Heart left ventricle (tissue), 16 donors: Measurements from ENCODE around the gene CD22. TPM values are rescaled to one million over a fixed set of nuclear protein-coding genes. Genes with fewer than 3 reads are reported as not detected.

Experiments
- ATAC-seq, 4 donors: fragments of 200-7000 bp; cut with Tn5 transposase; one replicate each; pipeline ENCODE4 v1.9.1; 2020 to 2022; ENCODE audit warnings: moderate library complexity in 4 of 4, mild to moderate bottlenecking in 3 of 4, moderate number of reproducible peaks in 1 of 4
- DNase-seq, 5 donors: peaks; one replicate each; pipeline ENCODE4 v3.0.0-alpha.2; 2020
- H3K27ac ChIP-seq, 12 donors: fragments of 200-600 bp; sonication (generic) in 4 of 12; one replicate each; pipeline versions ENCODE4 v1.5.0 to v1.8.0; 2016 to 2022; ENCODE audit warnings: mild to moderate bottlenecking in 2 of 12
- H3K27me3 ChIP-seq, 9 donors: fragments of 200-600 bp; sonication (generic) in 2 of 9; one replicate each; pipeline versions ENCODE4 v1.5.1 to v1.8.0; 2016 to 2022; ENCODE audit warnings: mild to moderate bottlenecking in 3 of 9
- H3K36me3 ChIP-seq, 9 donors: fragments of 200-600 bp; sonication (generic) in 2 of 9; one replicate each; pipeline versions ENCODE4 v1.5.0 to v1.8.0; 2018 to 2022; ENCODE audit warnings: mild to moderate bottlenecking in 2 of 9
- H3K4me1 ChIP-seq, 12 donors: fragments of 200-600 bp; sonication (generic) in 4 of 12; one replicate each; pipeline versions ENCODE4 v1.5.0 to v1.8.0; 2016 to 2022; ENCODE audit warnings: mild to moderate bottlenecking in 3 of 12
- H3K4me3 ChIP-seq, 12 donors: fragments of 200-600 bp; sonication (generic) in 4 of 12; one replicate each; pipeline versions ENCODE4 v1.5.0 to v1.8.0; 2017 to 2022; ENCODE audit warnings: mild to moderate bottlenecking in 9 of 12, moderate library complexity in 4 of 12
- H3K9me3 ChIP-seq, 12 donors: fragments of 200-600 bp; sonication (generic) in 4 of 12; one replicate each; pipeline versions ENCODE4 v1.5.0 to v1.8.0; 2016 to 2022; ENCODE audit warnings: mild to moderate bottlenecking in 1 of 12
- POLR2A ChIP-seq, 2 donors: fragments of 450-650 bp; IDR thresholded peaks; one replicate each; pipeline ENCODE4 v1.6.1; 2017; ENCODE audit warnings: antibody characterized with exemption in 2 of 2, mild to moderate bottlenecking in 2 of 2, moderate library complexity in 2 of 2
- WGBS, 4 donors: extraction: QIAGEN DNeasy Blood & Tissue Kit in 2 of 4; methylation state at CpG; one replicate each; pipeline versions ENCODE4 v1.1.5 to v1.1.7; 2013 to 2018; 5-methylcytosine and 5-hydroxymethylcytosine counted together
- intact Hi-C, 10 donors: fragments of 100-400 bp; cut with DNase I; formaldehyde crosslinking; loops; one replicate each; pipeline versions ENCODE4 v1.11.1 to v1.14.2; 2022
- microRNA-seq, 4 donors: library from miRNA; unstranded; fragments of <30 nt; microRNA quantifications; one replicate each; pipeline versions ENCODE4 to v1.2.0, GENCODE V29; 2017 to 2020
- polyA plus RNA-seq, 2 donors: library from polyadenylated mRNA; stranded (reverse); fragments of 200-250 nt; gene quantifications; one replicate each; pipeline ENCODE4 v1.2.3, GENCODE V29; 2013
- total RNA-seq, 9 donors: library from RNA; depleted of rRNA in 2 of 9; stranded (reverse); fragments of >200 nt in 2 of 9; fragmentation: NEBNext Ultra II Directional in 3 of 9; extraction: Animal tissue kit (Norgen Biotek cat#: 25700) in 3 of 9; gene quantifications; one replicate each; pipeline versions ENCODE4 v1.1.0 to v1.2.4, GENCODE V29; 2016 to 2023
- TF ChIP-seq, protein P1 (sequence below), 12 donors: fragments of 200-600 bp; sonication (generic) in 4 of 12; IDR thresholded peaks; one replicate each; pipeline versions ENCODE4 v1.5.0 to v1.8.0; 2018 to 2022; ENCODE audit warnings: antibody characterized with exemption in 12 of 12, mild to moderate bottlenecking in 5 of 12
- donor health status: ischemic (EF 13 %, LVEDD 7.1; RV severe dilation, severe dysfunction).
- donor health status: healthy with polysubstance abuse.
- donor health status: DM: no; HTN: yes; CAD: no.
- donor health status: DM: no; HTN: no; CAD: no.
- donor health status: ischemic (EF 25% LVEDD 6.9; RV normal size, moderate dysfunction).
- donor health status: ischemic (EF 25% LVEDD 5.7; RV mildly dilated, moderate dysfunction).
- donor health status: healthy.
- donor health status: DM: yes; HTN: yes; CAD: no.
- donor health status: ischemic (EF 35%, LVEDD 5.7; RV mildly dilated, moderate dysfunction).
- donor health status: nonischemic (EF 11% LVEDD 7.7; RV severe dilation, severe dysfunction).
- donor health status: DM: yes; HTN: yes; CAD: no.
- donor health status: PGD.
- donor health status: ischemic (EF 29% LVEDD 5.4; RV normal size, mild dysfunction).
- donor health status: nonischemic (EF 23%, LVEDD 6.1; RV moderate dilation, normal function).

The CD22 gene
- total and polyA plus RNA-seq, 11 donors, result 0.11 to 3.3 (median 1.0) TPM; not detected in 2

DNA sequence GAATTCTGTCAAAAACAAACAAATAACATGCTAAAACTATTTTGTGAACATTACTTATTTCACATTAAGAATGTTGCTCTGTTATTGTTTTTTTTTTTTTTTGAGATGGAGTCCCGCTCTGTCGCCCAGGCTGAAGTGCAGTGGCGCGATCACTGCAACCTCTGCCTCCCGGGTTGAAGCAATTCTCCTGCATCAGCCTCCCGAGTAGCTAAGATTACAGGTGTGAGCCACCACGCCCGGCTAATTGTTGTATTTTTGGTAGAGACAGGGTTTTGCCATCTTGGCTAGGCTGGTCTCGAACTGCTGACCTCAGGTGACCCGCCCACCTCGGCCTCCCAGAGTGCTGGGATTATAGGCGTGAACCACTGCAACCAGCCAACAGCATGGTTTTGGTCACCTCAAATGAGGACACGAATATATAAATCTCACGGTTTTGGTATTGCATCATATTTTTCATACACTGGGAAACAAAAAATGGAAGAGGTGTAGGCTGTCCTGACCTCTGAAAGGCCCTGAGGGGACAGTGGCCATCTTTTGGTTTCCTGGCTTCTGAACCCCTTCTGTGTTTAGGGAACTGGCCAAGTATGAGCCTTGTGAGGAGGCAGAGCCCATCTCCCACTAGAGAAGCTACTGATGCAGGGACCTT lies 67.4 kb downstream of the CD22 start:
- no peaks in the 10 kb centered on the region for H3K27me3 ChIP-seq
- no peak overlapping the region for H3K27ac ChIP-seq
- no peak overlapping the region for H3K4me3 ChIP-seq
- H3K4me1 ChIP-seq, result peaks cover 0 to 10% (median 0%) of the 10 kb centered on the region in 12 donors
- intact Hi-C loops, result no loop called here
- no peaks in the 10 kb centered on the region for H3K36me3 ChIP-seq
- DNase-seq (no peak), ATAC-seq (no peak)
- WGBS, 4 donors, result 91 to 95% (median 93%) methylated on average over 14 of the region's 14 CpGs
- TF ChIP-seq, protein P1, sequence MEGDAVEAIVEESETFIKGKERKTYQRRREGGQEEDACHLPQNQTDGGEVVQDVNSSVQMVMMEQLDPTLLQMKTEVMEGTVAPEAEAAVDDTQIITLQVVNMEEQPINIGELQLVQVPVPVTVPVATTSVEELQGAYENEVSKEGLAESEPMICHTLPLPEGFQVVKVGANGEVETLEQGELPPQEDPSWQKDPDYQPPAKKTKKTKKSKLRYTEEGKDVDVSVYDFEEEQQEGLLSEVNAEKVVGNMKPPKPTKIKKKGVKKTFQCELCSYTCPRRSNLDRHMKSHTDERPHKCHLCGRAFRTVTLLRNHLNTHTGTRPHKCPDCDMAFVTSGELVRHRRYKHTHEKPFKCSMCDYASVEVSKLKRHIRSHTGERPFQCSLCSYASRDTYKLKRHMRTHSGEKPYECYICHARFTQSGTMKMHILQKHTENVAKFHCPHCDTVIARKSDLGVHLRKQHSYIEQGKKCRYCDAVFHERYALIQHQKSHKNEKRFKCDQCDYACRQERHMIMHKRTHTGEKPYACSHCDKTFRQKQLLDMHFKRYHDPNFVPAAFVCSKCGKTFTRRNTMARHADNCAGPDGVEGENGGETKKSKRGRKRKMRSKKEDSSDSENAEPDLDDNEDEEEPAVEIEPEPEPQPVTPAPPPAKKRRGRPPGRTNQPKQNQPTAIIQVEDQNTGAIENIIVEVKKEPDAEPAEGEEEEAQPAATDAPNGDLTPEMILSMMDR (IDR thresholded peaks at IDR 0.05), result no peak
- TF ChIP-seq POLR2A (IDR thresholded peaks at IDR 0.05), result no peak
- no peaks in the 10 kb centered on the region for H3K9me3 ChIP-seq

Small RNAs within 50 kb of the gene (microRNA-seq; reads per million reads assigned to microRNA genes)
- gene MIR5196, result 0 to 0.06 (median 0) reads per million in 4 donors

Other genes starting within 250 kb of the CD22 start
- gene FXYD3, start 213.4 kb upstream of the CD22 start, total RNA-seq, result 1 to 10 TPM in 2 of 9 donors, under 1 TPM in 4, not detected in 3; 0.37 to 2.5 (median 0.80) TPM
- gene FXYD3, start 213.4 kb upstream of the CD22 start, polyA plus RNA-seq, result 1 to 10 TPM in 1 of 2 donors, under 1 TPM in 1; 0.98 to 1.1 TPM
- 10 to 100 TPM in 3 of 9 donors, 1 to 10 TPM in 6; 2.2 to 15.1 (median 6.0) TPM for gene LGI4, start 194.1 kb upstream of the CD22 start, total RNA-seq
- gene LGI4, start 194.1 kb upstream of the CD22 start, polyA plus RNA-seq, result 10 to 100 TPM in 1 of 2 donors, 1 to 10 TPM in 1; 4.2 to 14.2 TPM
- 100 to 1,000 TPM; 261 to 631 (median 412) TPM for gene FXYD1, start 190.4 kb upstream of the CD22 start, total RNA-seq
- 100 to 1,000 TPM; 129 to 439 TPM for gene FXYD1, start 190.4 kb upstream of the CD22 start, polyA plus RNA-seq
- under 1 TPM in 3 of 9 donors, not detected in 6; 0.21 to 0.52 (median 0.28) TPM for gene FXYD7, start 185.9 kb upstream of the CD22 start, total RNA-seq
- not detected for gene FXYD7, start 185.9 kb upstream of the CD22 start, polyA plus RNA-seq
- 10 to 100 TPM; 15.3 to 87.9 (median 19.5) TPM for gene FXYD5, start 174.5 kb upstream of the CD22 start, total RNA-seq
- gene FXYD5, start 174.5 kb upstream of the CD22 start, polyA plus RNA-seq, result 10 to 100 TPM; 31.0 to 59.2 TPM
- not detected for gene FAM187B, start 100.4 kb upstream of the CD22 start, total RNA-seq
- gene FAM187B, start 100.4 kb upstream of the CD22 start, polyA plus RNA-seq, result under 1 TPM in 1 of 2 donors, not detected in 1; 0.06 TPM
- gene LSR, start 80.2 kb upstream of the CD22 start, total RNA-seq, result 1 to 10 TPM; 2.8 to 9.0 (median 5.3) TPM
- 10 to 100 TPM in 1 of 2 donors, 1 to 10 TPM in 1; 4.8 to 10.5 TPM for gene LSR, start 80.2 kb upstream of the CD22 start, polyA plus RNA-seq
- 100 to 1,000 TPM; 138 to 201 (median 159) TPM for gene USF2, start 60.2 kb upstream of the CD22 start, total RNA-seq
- 100 to 1,000 TPM; 134 to 251 TPM for gene USF2, start 60.2 kb upstream of the CD22 start, polyA plus RNA-seq
- 1 to 10 TPM in 2 of 9 donors, under 1 TPM in 2, not detected in 5; 0.19 to 2.4 (median 1.1) TPM for gene HAMP, start 46.7 kb upstream of the CD22 start, total RNA-seq
- 10 to 100 TPM in 1 of 2 donors, not detected in 1; 22.0 TPM for gene HAMP, start 46.7 kb upstream of the CD22 start, polyA plus RNA-seq
- gene MAG, start 37.0 kb upstream of the CD22 start, total RNA-seq, result under 1 TPM in 1 of 9 donors, not detected in 8; 0.72 TPM
- under 1 TPM in 1 of 2 donors, not detected in 1; 0.30 TPM for gene MAG, start 37.0 kb upstream of the CD22 start, polyA plus RNA-seq
- gene FFAR1, start 18.7 kb downstream of the CD22 start, total RNA-seq, result not detected
- gene FFAR1, start 18.7 kb downstream of the CD22 start, polyA plus RNA-seq, result not detected
- under 1 TPM in 1 of 9 donors, not detected in 8; 0.96 TPM for gene FFAR3, start 29.3 kb downstream of the CD22 start, total RNA-seq
- under 1 TPM; 0.11 to 0.15 TPM for gene FFAR3, start 29.3 kb downstream of the CD22 start, polyA plus RNA-seq
- gene GPR42, start 41.9 kb downstream of the CD22 start, total RNA-seq, result not detected
- gene GPR42, start 41.9 kb downstream of the CD22 start, polyA plus RNA-seq, result not detected
- 1 to 10 TPM in 2 of 9 donors, under 1 TPM in 6, not detected in 1; 0.12 to 3.4 (median 0.40) TPM for gene FFAR2, start 119.1 kb downstream of the CD22 start, total RNA-seq
- under 1 TPM in 1 of 2 donors, not detected in 1; 0.15 TPM for gene FFAR2, start 119.1 kb downstream of the CD22 start, polyA plus RNA-seq
- gene KRTDAP, start 161.3 kb downstream of the CD22 start, total RNA-seq, result not detected
- not detected for gene KRTDAP, start 161.3 kb downstream of the CD22 start, polyA plus RNA-seq
- gene DMKN, start 184.5 kb downstream of the CD22 start, total RNA-seq, result 10 to 100 TPM in 7 of 9 donors, 1 to 10 TPM in 2; 7.8 to 26.9 (median 12.1) TPM
- 10 to 100 TPM; 18.2 to 38.8 TPM for gene DMKN, start 184.5 kb downstream of the CD22 start, polyA plus RNA-seq
- gene SBSN, start 199.1 kb downstream of the CD22 start, total RNA-seq, result not detected
- gene SBSN, start 199.1 kb downstream of the CD22 start, polyA plus RNA-seq, result not detected
- not detected for gene GAPDHS, start 204.3 kb downstream of the CD22 start, total RNA-seq
- gene GAPDHS, start 204.3 kb downstream of the CD22 start, polyA plus RNA-seq, result not detected
- gene TMEM147, start 216.4 kb downstream of the CD22 start, total RNA-seq, result 100 to 1,000 TPM in 3 of 9 donors, 10 to 100 TPM in 6; 68.9 to 121 (median 81.6) TPM
- gene TMEM147, start 216.4 kb downstream of the CD22 start, polyA plus RNA-seq, result 100 to 1,000 TPM; 103 to 191 TPM
- not detected for gene ATP4A, start 234.5 kb downstream of the CD22 start, total RNA-seq
- not detected for gene ATP4A, start 234.5 kb downstream of the CD22 start, polyA plus RNA-seq